HepG2 (cell line): ENCODE results near the gene CD96. TPM values are rescaled to one million over a fixed set of nuclear protein-coding genes. Genes with fewer than 3 reads are reported as not detected.

Experiments
- ATAC-seq: fragments of 200-7000 bp; cut with Tn5 transposase; 3 replicates; pipeline ENCODE4 v1.9.1; 2020; ENCODE audit warnings: mild to moderate bottlenecking, moderate library complexity
- BruUV-seq: library from RNA; stranded (reverse); fragments of 400-500 nt; replicated peaks from 2 replicates; lab custom pipeline; 2021; lab: Mats Ljungman, UMichigan
- CTCF ChIA-PET: fragments of 300-600 bp; formaldehyde crosslinking; extraction: SDS; loops from one replicate; lab custom pipeline; 2021; ENCODE audit warnings: low total read pairs, inconsistent platforms, low intra/inter-chr PET ratio; lab: Yijun Ruan, JAX
- POLR2A ChIA-PET: fragments of 350-600 bp; sonication (Branson Sonifier 250); formaldehyde crosslinking; loops from one replicate; lab custom pipeline; 2020; ENCODE audit warnings: antibody characterized with exemption, inconsistent platforms; lab: Yijun Ruan, JAX
- DNase-seq: peaks from one replicate; pipeline ENCODE4 v3.0.0-alpha.2; 2015; ENCODE audit warnings: low spot score
- FAIRE-seq: peaks from 3 replicates; lab custom pipeline; 2011; peaks lifted over from hg19 to GRCh38; lab: Jason Lieb, UNC
- H2AFZ ChIP-seq: one replicate; pipeline ENCODE4 v1.6.1; 2011; ENCODE audit warnings: low read length, inconsistent platforms
- H3K27ac ChIP-seq: fragments of 300-600 bp; 3 replicates; pipeline ENCODE4 v1.8.0; 2011; ENCODE audit warnings: mixed run types, mild to moderate bottlenecking, mixed read lengths, low read length, inconsistent platforms; ENCODE audit not compliant: insufficient read depth; ENCODE audit errors: extremely low read length
- H3K27me3 ChIP-seq, 2 experiments: fragments of 200-600 bp in 1 of 2; 2 replicates in 1 of 2; 3 replicates in 1 of 2; pipeline versions ENCODE4 v1.6.0 to v1.8.0; 2011; ENCODE audit warnings: low read length in 2 of 2, mild to moderate bottlenecking in 2 of 2, moderate library complexity in 2 of 2, inconsistent platforms in 1 of 2; ENCODE audit not compliant: insufficient read depth in 2 of 2, control insufficient read depth in 1 of 2
- H3K36me3 ChIP-seq, 2 experiments: fragments of 200-600 bp in 1 of 2; replicated peaks in 1 of 2; 2 replicates in 1 of 2; 3 replicates in 1 of 2; pipeline versions ENCODE4 v1.5.1 to v1.8.0; 2011; ENCODE audit warnings: low read length in 2 of 2, inconsistent platforms in 1 of 2; ENCODE audit not compliant: insufficient read depth in 2 of 2, control insufficient read depth in 1 of 2
- H3K4me1 ChIP-seq: 2 replicates; pipeline ENCODE4 v1.5.1; 2012; ENCODE audit warnings: low read length, inconsistent platforms; ENCODE audit not compliant: insufficient read depth
- H3K4me2 ChIP-seq: 2 replicates; pipeline ENCODE4 v1.6.0; 2011; ENCODE audit warnings: low read depth, low read length, inconsistent platforms
- H3K4me3 ChIP-seq, 3 experiments: fragments of 200-600 bp in 1 of 3; sonication (generic), shearing (Covaris generic) in 1 of 3; replicated peaks in 1 of 3; 2 replicates each; pipeline ENCODE4 v1.5.1; 2011 to 2016; ENCODE audit warnings: low read length in 3 of 3, inconsistent platforms in 2 of 3, low read depth in 2 of 3, mild to moderate bottlenecking in 2 of 3, control low read depth in 1 of 3, mixed read lengths in 1 of 3; ENCODE audit not compliant: insufficient read depth in 1 of 3
- H3K79me2 ChIP-seq: one replicate; pipeline ENCODE4 v1.6.1; 2011; ENCODE audit warnings: low read length, inconsistent platforms; ENCODE audit not compliant: insufficient read depth
- H3K9ac ChIP-seq: 2 replicates; pipeline ENCODE4 v1.6.0; 2011; ENCODE audit warnings: mild to moderate bottlenecking, low read depth, low read length, inconsistent platforms; ENCODE audit not compliant: insufficient read depth
- H3K9me3 ChIP-seq: 2 replicates; pipeline ENCODE4 v1.5.1; 2012; ENCODE audit warnings: mild to moderate bottlenecking, low read length
- H4K20me1 ChIP-seq: 2 replicates; pipeline ENCODE4 v1.6.0; 2011; ENCODE audit warnings: inconsistent platforms, mild to moderate bottlenecking, low read length, moderate library complexity; ENCODE audit not compliant: insufficient read depth
- CTCF ChIP-seq: sonication (generic); formaldehyde crosslinking; IDR thresholded peaks from 2 replicates; pipeline ENCODE4 v1.5.0; 2020; ENCODE audit warnings: mild to moderate bottlenecking, missing genetic modification reagents, moderate library complexity
- FLYWCH1 ChIP-seq: sonication (generic); formaldehyde crosslinking; IDR thresholded peaks from 2 replicates; pipeline ENCODE4 v1.8.1; 2023; ENCODE audit warnings: mild to moderate bottlenecking, missing genetic modification reagents
- FOXC1 ChIP-seq: sonication (generic); formaldehyde crosslinking; IDR thresholded peaks from 2 replicates; pipeline ENCODE4 v1.8.0; 2022; ENCODE audit warnings: mild to moderate bottlenecking, missing genetic modification reagents, borderline replicate concordance
- GATAD1 ChIP-seq: IDR thresholded peaks from 2 replicates; pipeline ENCODE4 v1.6.1; 2016; ENCODE audit warnings: missing genetic modification reagents, missing compliant biosample characterization
- GATAD2A ChIP-seq: IDR thresholded peaks from 2 replicates; pipeline ENCODE4 v1.6.1; 2016
- GPN1 ChIP-seq: sonication (generic); formaldehyde crosslinking; IDR thresholded peaks from 2 replicates; pipeline ENCODE4 v1.5.1; 2020; ENCODE audit warnings: missing genetic modification reagents, borderline replicate concordance
- GZF1 ChIP-seq: sonication (generic); formaldehyde crosslinking; IDR thresholded peaks from 2 replicates; pipeline ENCODE4 v1.5.1; 2020; ENCODE audit warnings: mild to moderate bottlenecking, missing genetic modification reagents
- NFYB ChIP-seq: sonication (generic); formaldehyde crosslinking; IDR thresholded peaks from 2 replicates; pipeline ENCODE4 v1.4.0; 2020; ENCODE audit warnings: missing genetic modification reagents
- PCBP2 ChIP-seq: fragments of 200-400 bp; formaldehyde crosslinking; optimal IDR thresholded peaks from 2 replicates; pipeline ENCODE3; 2018; ENCODE audit warnings: low read length, low read depth; ENCODE audit not compliant: poor library complexity, severe bottlenecking
- RERE ChIP-seq: IDR thresholded peaks from 2 replicates; pipeline ENCODE4 v1.6.1; 2016; ENCODE audit warnings: low read depth, missing genetic modification reagents, missing compliant biosample characterization
- STAG1 ChIP-seq: sonication (generic); formaldehyde crosslinking; IDR thresholded peaks from 2 replicates; pipeline ENCODE4 v1.4.0; 2020; ENCODE audit warnings: missing genetic modification reagents
- TBX2 ChIP-seq: sonication (generic); formaldehyde crosslinking; IDR thresholded peaks from 2 replicates; pipeline ENCODE4 v1.5.0; 2020; ENCODE audit warnings: missing genetic modification reagents, mild to moderate bottlenecking, borderline replicate concordance
- ZBTB20 ChIP-seq: sonication (generic); formaldehyde crosslinking; IDR thresholded peaks from 2 replicates; pipeline ENCODE4 v1.8.1; 2023; ENCODE audit warnings: missing genetic modification reagents, low read depth, mild to moderate bottlenecking, borderline replicate concordance
- ZNF101 ChIP-seq: sonication (generic); formaldehyde crosslinking; IDR thresholded peaks from 2 replicates; pipeline ENCODE4 v1.4.0; 2020; ENCODE audit warnings: mild to moderate bottlenecking, low read depth, missing genetic modification reagents, borderline replicate concordance
- ZNF138 ChIP-seq: sonication (generic); formaldehyde crosslinking; IDR thresholded peaks from 2 replicates; pipeline ENCODE4 v1.5.0; 2020; ENCODE audit warnings: mild to moderate bottlenecking, low read depth, missing genetic modification reagents
- ZNF430 ChIP-seq: sonication (generic); formaldehyde crosslinking; IDR thresholded peaks from 2 replicates; pipeline ENCODE4 v1.9.0; 2021; ENCODE audit warnings: mild to moderate bottlenecking, missing genetic modification reagents
- ZNF883 ChIP-seq: sonication (generic); formaldehyde crosslinking; IDR thresholded peaks from 2 replicates; pipeline ENCODE4 v1.5.1; 2020; ENCODE audit warnings: mild to moderate bottlenecking, missing genetic modification reagents; ENCODE audit errors: not compliant biosample characterization
- WGBS: methylation state at CpG from one replicate; pipeline ENCODE4 v1.1.6; 2017; ENCODE audit warnings: low lambda C conversion rate; 5-methylcytosine and 5-hydroxymethylcytosine counted together
- in situ Hi-C: cut with HindIII; loops from 2 replicates; pipeline ENCODE4 v1.10.0; 2017; ENCODE audit warnings: low pct_unique_long_range_greater_than_20kb; ENCODE audit not compliant: extremely low pct_ligation_motif_present
- intact Hi-C: fragments of 100-400 bp; cut with micrococcal nuclease; formaldehyde crosslinking; loops from one replicate; pipeline ENCODE4 v1.10.0; 2022; ENCODE audit not compliant: unreplicated experiment
- polyA plus RNA-seq, 8 experiments: library from polyadenylated mRNA; depleted of rRNA in 3 of 8; stranded (reverse) in 7 of 8; unstranded in 1 of 8; fragments of >200 nt; fragmentation: Illumina TruSeq in 4 of 8; extraction: Trizol in 4 of 8; gene quantifications; 2 replicates each; pipeline versions ENCODE4 v1.2.1 to v1.2.3, GENCODE V29; 2011 to 2016; ENCODE audit warnings: low read depth in 4 of 8, missing spikeins in 1 of 8, mixed read lengths in 1 of 8; ENCODE audit not compliant: insufficient read depth in 1 of 8
- total RNA-seq, 5 experiments: library from RNA; depleted of rRNA; stranded (reverse); fragments of >200 nt; fragmentation: Illumina TruSeq; extraction: Trizol; gene quantifications; 2 replicates each; pipeline ENCODE4 v1.2.3, GENCODE V29; 2016; ENCODE audit warnings: low read depth in 1 of 5

CD96 gene
- total and polyA plus RNA-seq, 2 of the 13 experiments (the other 11 are each of a cell fraction or from before 2014, with no cell fraction given) = not detected

GRCh38 chr3:111619833-111620232 lies 77.8 kb downstream of the CD96 start (continued):
- TF ChIP-seq RERE (no peak), FOXC1 (CRISPR knock-in tag) (no peak), TBX2 (CRISPR knock-in tag) (no peak), GATAD1 (no peak), FLYWCH1 (CRISPR knock-in tag) (no peak), ZNF101 (CRISPR knock-in tag) (no peak), ZNF430 (CRISPR knock-in tag) (no peak), GPN1 (CRISPR knock-in tag) (no peak)

GRCh38 chr3:111621535-111621934 lies 79.5 kb downstream of the CD96 start:
- ChIA-PET CTCF (no interaction called here), POLR2A (no interaction called here)
- no peaks in the 10 kb centered on the region for H3K36me3 ChIP-seq
- TF ChIP-seq ZNF883 (CRISPR knock-in tag) (no peak), CTCF (CRISPR knock-in tag) (peak; percentile 51), STAG1 (CRISPR knock-in tag) (peak; percentile 30), NFYB (CRISPR knock-in tag) (no peak), ZNF138 (CRISPR knock-in tag) (no peak), ZBTB20 (no peak), PCBP2 (no peak), GZF1 (CRISPR knock-in tag) (no peak), GATAD2A (no peak)
- H3K27me3 ChIP-seq = no peaks in the 10 kb centered on the region; a peak in 1 of 5 replicates
- intact Hi-C loops = no loop called here
- DNase-seq (peak; percentile 31), FAIRE-seq (no peak), ATAC-seq (peak; percentile 76)
- no peaks in the 10 kb centered on the region for H3K79me2 ChIP-seq
- in situ Hi-C loops = no loop called here
- no peak overlapping the region for H3K4me2 ChIP-seq
- no peak overlapping the region for H3K27ac ChIP-seq
- H3K9ac ChIP-seq = no peak overlapping the region
- H2AFZ ChIP-seq = no peak overlapping the region
- no peak overlapping the region for H3K4me3 ChIP-seq
- H3K9me3 ChIP-seq = no peaks in the 10 kb centered on the region
- BruUV-seq = no TSS peak
- 8% methylated on average over 5 of the region's 5 CpGs for WGBS
- H3K4me1 ChIP-seq = no peaks in the 10 kb centered on the region
- no peaks in the 10 kb centered on the region for H4K20me1 ChIP-seq
